Epidermal melanocyte (primary cell): ENCODE results near the gene BTBD9.

Experiments used
- DNase-seq: peaks from one replicate; pipeline ENCODE4 v3.0.0; 2011; ENCODE audit warnings: low spot score; ENCODE audit not compliant: insufficient read length

Gene BTBD9

GRCh38 chr6:38180586-38180985 lies 459.1 kb downstream of the BTBD9 start:
- no peak for DNase-seq

GRCh38 chr6:38179794-38180430 lies 459.8 kb downstream of the BTBD9 start:
- no peak for DNase-seq

- no peak for DNase-seq
Measured at GRCh38 chr6:38179300-38179699, 460.4 kb downstream of the BTBD9 start.

DNA sequence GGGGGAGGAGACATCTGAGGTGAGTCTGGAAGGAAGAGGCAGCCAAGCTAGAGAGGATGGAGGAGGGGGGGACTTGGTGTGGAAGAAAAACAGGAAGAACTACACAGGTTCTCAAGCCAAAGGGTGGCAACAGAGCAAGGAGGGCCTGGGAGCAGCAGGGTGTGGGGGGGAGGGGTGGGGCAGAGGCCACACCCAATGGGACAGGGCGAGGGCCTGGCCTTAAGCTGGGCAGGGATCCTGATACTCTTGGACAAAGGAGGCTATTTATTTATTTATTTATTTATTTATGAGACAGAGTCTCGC lies 461.2 kb downstream of the BTBD9 start:
- DNase-seq, result no peak

DNA sequence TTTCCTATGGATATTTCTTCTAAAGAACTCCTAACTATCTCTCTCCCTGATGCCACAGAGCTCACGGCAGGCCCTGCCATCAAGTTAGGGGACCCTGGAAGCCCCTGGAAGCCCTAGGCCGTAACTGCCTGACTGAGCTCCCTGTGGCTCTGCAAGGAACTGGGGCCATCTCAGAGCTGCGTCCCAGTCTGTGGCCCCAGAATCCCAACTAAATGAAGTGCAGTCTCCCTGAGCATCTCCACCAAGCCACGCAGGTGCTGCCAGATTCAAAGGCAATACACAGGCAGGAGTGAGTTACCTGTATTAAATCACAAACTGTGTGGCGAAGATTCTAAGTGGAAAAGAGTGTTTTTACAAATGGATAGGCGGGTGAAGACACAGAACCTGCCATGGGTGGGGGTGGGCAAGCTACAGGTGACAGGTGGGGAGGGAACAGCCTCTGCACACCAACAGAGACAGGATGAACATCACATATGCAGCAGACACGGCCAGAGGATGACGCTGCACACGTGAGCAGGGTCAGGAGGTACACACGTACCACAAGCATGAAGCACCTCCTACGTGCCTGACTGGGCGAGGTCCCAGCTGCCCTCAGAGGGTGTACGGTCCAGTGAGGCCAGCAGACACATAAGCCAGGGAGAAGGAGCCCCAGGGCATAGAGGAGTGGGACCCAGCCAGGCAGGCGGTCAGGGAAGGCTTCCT lies 461.7 kb downstream of the BTBD9 start:
- no peak for DNase-seq

DNA sequence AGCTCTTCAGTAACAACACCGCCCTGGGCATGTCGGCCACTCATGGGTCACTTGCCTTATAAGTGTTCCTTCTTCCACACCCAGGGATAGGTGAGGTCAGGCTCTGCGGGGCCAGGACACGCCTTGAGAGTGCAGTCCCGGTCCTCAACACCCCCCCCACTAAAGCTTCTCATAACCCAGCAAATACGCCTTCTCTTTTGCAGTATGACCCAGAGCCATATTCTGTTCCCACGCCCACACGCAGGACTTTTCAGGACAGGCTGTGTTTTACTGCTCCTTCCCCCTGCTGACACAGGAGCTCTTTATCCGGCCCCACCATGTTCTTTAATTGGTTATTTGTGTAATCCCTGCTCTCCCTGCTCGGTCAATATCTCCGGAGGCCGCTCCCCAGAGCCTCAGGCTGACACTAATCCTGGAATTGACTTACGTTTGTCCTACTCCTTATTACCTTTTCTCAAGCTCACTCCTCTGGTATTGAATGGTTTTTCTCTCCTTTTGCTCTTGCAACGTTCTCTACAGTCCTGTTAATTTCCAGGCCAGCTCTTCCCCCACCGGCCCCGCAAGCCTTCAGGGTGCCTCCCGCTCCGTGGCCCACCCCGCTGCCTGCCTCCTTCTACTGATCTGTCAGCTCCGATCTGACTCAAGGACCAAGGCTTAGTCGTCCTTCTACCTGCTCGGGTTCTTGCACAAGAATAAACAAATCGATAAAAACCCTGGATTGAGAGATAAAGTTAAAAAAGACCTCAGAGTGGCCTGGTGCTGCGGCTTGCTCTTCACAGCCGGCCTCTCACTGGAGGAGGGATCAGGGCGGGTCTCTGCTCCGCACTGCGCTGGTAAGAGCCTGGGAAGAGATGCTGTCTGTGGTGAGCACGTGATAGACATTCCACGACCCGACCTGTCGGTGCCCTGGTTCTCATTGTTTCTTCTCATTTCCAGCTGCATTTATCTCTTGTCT lies 462.7 kb downstream of the BTBD9 start:
- DNase-seq, result no peak

GRCh38 chr6:38175786-38176185 lies 463.9 kb downstream of the BTBD9 start:
- DNase-seq, result no peak

DNA sequence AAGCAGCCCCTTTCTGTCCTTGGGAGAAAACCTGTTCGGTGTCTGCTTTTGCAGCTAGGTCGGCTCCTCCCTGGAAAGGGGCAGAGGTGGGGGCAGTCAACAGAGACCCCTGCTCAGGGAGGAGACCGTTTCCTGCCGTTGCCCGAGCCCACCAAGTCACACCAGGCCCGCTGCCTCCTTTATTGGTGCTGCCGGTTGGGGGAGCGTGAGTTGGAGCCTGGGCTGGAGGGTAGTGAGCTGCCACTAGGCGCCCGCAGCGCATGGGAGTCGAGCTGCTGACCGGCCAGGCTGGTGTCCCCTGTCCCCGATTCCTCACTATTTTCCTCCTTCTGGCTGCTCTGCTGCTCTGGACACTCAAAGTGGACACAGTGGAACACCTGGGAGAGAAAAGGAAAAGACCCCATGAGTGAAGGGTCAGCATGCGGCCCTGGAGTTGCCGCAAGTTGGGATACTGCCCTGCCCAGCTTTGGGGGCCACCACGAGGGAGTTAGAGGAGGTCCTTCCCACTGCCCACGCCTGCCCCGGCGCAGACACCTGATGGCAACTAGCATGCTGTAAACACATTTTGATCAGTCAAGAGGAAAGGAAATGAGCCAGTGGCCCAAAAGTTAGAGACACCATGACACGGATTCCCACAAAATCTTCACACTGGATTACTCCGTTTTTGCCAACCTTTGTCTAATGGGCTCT lies 464.8 kb downstream of the BTBD9 start:
- DNase-seq, result no peak

DNA sequence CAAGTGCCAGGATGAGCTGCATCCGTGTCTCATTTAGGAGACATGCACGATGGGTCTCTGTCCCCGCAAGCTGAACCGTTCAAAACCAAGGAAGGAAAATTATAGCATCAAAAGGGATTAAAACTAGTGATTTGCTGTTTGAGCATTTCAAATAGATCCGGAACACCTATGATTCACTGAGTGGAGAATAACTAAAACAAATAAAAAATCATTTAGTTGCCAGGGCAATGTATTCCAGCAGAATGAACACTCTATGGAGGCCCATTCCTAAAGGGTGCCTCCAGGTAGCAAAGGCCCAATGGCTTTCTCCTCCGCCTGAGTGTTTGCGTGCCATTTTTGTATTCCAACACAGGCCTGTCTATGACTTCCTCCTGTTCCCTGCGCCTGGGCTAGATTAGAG lies 465.4 kb downstream of the BTBD9 start:
- no peak for DNase-seq

GRCh38 chr6:38173909-38174308 lies 465.8 kb downstream of the BTBD9 start:
- no peak for DNase-seq

- no peak for DNase-seq
Measured at GRCh38 chr6:38172739-38173410, 466.9 kb downstream of the BTBD9 start.

- DNase-seq, result no peak
Measured at GRCh38 chr6:38171997-38172738, 467.6 kb downstream of the BTBD9 start.

GRCh38 chr6:38170666-38171355 lies 468.9 kb downstream of the BTBD9 start:
- no peak for DNase-seq

- no peak for DNase-seq
Measured at GRCh38 chr6:38169977-38170526, 469.7 kb downstream of the BTBD9 start.

DNA sequence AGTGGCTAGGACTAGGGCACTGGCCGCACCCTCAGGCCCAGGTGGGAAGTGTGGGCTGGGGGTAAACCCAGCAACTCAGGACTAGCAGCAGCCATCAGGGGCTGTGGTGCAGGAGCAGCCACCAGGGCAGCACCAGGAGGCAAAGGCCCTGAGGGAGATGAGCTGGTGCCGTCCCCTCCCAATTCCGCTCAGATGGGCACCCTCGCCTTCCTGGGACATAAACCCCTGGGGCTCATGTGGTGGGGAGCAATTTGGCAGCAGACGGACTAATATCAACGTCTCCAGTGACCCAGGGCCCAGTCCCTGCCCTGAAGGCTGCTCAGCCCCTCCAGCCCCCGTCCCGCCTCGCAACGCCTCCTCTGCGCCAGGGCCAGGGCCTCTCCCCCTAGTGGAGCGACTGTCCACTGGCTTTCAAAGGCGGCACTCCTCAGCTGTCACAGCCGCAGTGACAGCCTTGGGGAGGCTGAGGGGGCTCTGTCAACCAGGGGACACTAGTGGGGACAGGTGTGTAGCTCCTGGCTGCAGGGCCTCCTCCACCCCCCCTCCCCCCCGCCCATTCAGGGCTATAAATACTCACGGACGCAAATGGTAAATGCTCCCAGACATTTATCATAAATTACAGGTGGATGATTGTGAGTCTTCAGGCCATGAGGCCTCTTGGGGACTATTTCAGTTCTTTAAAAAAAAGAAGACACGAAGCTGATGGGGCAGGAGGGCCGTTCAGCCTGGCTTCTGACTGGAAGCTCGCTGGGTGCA lies 470.3 kb downstream of the BTBD9 start:
- no peak for DNase-seq

DNA sequence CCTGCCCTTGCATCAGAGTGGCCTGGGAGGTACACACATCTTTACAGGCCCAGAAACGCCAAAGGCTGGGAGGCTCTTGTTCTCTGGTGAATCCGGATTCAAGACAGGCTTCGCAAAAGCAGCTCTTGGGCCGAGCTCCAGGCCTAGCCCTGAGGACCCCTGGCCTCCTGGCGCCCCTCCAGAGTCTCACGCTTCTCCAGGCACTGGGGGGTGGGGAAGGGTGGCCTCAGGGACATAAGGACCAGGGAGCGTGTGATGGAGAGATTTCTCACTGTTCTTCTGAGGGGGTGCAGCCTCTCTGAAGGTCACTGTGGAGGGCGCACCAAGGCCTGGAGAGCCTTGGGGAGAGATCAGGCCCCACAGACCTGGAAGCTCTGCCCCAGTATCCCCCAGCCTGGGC lies 471.0 kb downstream of the BTBD9 start:
- DNase-seq, result no peak

DNA sequence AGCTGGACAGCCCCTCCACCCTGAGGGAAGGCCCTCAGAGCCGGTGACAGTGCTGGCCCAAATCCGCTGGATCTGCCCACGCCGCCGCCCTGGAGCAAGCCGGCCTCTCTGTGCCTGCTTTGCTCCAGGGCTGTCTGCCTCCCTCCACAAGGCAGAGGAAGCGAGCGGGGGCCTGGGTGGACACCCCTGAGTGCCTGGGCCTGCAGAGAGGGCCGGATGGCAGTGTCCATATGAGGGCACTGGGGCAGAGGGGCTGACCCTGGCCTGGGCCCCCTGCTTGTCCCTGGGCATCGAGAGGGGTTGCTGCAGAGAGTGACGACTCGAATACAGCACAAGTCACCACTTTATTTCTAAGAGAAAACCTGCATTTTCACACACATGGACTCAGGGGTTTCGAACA lies 471.6 kb downstream of the BTBD9 start:
- DNase-seq, result no peak

DNA sequence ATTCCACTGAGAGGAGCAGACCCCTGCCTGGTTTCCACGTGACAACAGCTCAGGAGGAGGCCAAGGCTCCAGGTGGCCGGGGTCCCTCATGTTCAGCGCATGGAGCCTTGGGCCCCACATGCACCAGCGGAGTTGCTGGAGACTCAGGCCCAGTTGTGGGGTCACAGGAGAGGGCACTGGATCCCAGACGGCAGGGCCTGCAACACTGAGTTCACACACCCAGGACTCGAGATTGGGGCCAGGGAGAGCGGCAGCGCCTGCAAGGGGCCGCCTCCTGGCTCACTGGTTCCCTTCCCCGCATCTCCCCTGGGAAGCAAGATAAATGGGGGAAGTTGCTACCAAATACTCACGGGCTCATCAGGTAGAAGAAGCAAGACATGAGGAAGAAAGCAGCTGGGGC lies 472.1 kb downstream of the BTBD9 start:
- DNase-seq, result no peak
